ENCODE measurements around the gene GGCX. TPM values are rescaled to one million over a fixed set of nuclear protein-coding genes. Genes with fewer than 3 reads are reported as not detected.

GGCX gene
- total and polyA plus RNA-seq, 9 of the 15 experiments (the other 6 are each of a cell fraction or from before 2014, with no cell fraction given): 14.4 to 47.1 (median 28.1) TPM

- TF ChIP-seq ZNF778 (CRISPR knock-in tag; IDR thresholded peaks at IDR 0.05): no peak
- no peak for TF ChIP-seq NUFIP1 (IDR thresholded peaks at IDR 0.05; ENCODE audit: partially characterized antibody)
- TF ChIP-seq ZNF212 (CRISPR knock-in tag; IDR thresholded peaks at IDR 0.05): no peak
- TF ChIP-seq DPF2 (IDR thresholded peaks at IDR 0.05): no peak
- TF ChIP-seq ZC3H11A (IDR thresholded peaks at IDR 0.05; ENCODE audit: low read depth, low read length): no peak
- TF ChIP-seq ELF1 (tag; IDR thresholded peaks at IDR 0.05): peak; percentile 94
- 0 out of 2 replicates have a peak, but pooled peaks have one; percentile 46 for TF ChIP-seq ZHX1 (conservative IDR thresholded peaks at IDR 0.05; ENCODE audit: low read length)
- no peak for TF ChIP-seq HMG20A (CRISPR knock-in tag; conservative IDR thresholded peaks at IDR 0.05)
- 0 out of 2 replicates have a peak, but pooled peaks have one; percentile 19 for TF ChIP-seq FOXM1 (IDR thresholded peaks at IDR 0.05; ENCODE audit: low read depth)
- TF ChIP-seq FOXM1 (CRISPR knock-in tag; IDR thresholded peaks at IDR 0.05; ENCODE audit: low read depth): no peak
- TF ChIP-seq ZNF316 (IDR thresholded peaks at IDR 0.05): no peak
- no peak for TF ChIP-seq ARID2 (IDR thresholded peaks at IDR 0.05)
- TF ChIP-seq TSHZ1 (CRISPR knock-in tag; IDR thresholded peaks at IDR 0.05): no peak
- TF ChIP-seq SLC30A9 (CRISPR knock-in tag; IDR thresholded peaks at IDR 0.05): no peak
- TF ChIP-seq FOXJ3 (CRISPR knock-in tag; IDR thresholded peaks at IDR 0.05): no peak
- no peak for TF ChIP-seq NBN (IDR thresholded peaks at IDR 0.05; ENCODE audit: low read depth)
- TF ChIP-seq NCOA6 (IDR thresholded peaks at IDR 0.05): 0 out of 2 replicates have a peak, but pooled peaks have one; percentile 30
- TF ChIP-seq ZNF280A (IDR thresholded peaks at IDR 0.05; ENCODE audit: low read depth, partially characterized antibody): no peak
These were observed 34.2 kb upstream of the GGCX start, which contains the start of gene RNF181 (continued) for GRCh38 chr2:85595301-85596025.

All from K562 (cell line).